NCI-H187 (cell line): ENCODE results near the gene DYNC1LI1.
A peak's percentile ranks its signal among the peaks of the same experiment; 100 is the strongest.

Experiments
- DNase-seq, 2 experiments: peaks; one replicate each; lab custom pipeline; 2025; lab: John Stamatoyannopoulos, UW

DYNC1LI1 gene

DNA sequence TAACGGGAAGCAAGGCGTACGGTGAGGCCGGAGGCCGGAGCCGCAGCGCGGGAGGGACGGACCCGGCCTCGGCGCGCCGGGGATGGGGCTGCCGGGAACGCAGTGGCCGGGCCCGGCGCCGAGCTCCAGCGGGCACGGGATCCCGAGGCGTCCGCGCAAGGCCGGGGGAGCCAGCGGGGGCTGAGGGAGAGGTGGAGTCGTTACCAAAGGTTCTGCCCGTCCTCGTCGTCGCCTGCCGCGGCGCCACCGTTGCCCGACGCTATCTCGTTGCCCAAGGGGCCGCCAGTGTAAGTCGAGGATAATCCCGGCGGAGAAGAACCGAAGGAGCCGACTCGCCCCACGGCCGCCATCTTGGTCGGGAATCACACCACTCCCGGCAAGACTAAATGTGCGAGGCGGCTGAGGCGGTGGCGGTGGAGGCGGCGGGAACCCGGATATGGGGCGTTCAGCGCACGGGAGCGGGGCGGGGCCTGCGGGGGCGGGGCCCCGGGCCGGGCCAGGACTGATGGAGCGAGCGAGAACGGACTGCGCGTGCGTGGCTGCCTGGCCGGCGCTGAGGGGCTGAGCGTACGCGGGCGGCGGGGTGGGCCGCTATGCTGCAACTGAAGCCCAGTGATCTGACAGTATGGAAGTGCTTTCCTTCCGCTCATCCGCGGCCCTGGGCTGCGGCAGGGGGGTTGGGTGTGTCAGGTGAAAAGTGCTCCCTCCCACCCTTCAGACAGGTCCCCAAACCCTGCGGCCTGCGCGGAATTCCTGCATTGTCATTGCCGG is at the start of gene DYNC1LI1:
Gene DYNC1LI1, minus strand, starts transcription at position 438 of the 771 bp plus-strand sequence. Its CDS starts 88 bp downstream, at position 350.
- peak; percentile 71 to 74 for DNase-seq

DNA sequence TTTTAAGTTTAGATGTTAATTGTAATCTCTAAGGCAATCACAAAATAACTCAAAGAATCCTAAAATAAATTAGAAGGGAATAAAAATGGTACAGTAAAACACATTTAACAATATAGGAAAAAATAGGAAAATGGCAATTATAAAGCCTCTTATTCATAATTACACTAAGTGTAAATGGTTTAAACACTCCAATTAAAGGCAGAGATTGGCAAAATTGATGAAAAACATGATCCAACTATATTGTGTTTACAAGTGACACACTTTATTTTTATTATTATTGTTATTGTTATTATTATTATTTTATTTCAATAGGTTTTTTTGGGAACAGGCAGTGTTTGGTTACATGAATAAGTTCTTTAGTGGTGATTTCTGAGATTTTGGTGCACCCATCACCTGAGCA is 48.7 kb upstream of the DYNC1LI1 start:
- DNase-seq = no peak

DNA sequence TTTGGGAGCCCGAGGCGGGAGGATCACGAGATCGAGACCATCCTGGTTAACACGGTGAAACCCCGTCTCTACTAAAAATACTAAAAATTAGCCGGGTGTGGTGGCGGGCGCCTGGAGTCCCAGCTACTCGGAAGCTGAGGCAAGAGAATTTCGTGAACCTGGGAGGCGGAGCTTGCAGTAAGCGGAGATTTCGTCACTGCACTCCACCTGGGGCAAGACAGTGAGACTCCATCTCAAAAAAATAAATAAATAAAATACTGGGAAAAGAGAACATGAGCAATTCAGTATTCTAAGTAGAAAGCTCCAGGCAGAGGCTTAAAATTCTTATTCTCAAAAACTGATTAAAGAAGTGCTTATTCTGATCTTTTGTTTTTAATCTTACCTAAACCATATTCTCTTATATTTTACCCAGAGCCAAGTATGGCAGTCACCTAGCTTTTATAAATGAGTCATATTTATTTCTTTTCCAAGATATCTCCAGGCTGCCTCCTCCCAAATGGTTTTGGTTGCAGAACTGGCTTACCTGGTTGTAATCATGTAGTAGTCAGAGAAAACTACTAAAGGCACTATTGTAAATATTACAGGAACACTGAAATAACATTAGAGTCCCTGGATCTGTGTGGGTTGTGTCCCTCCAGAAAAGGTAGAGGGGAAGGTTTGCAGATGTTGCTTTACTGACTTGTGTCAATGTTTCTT is 45.8 kb upstream of the DYNC1LI1 start:
- no peak for DNase-seq

DNA sequence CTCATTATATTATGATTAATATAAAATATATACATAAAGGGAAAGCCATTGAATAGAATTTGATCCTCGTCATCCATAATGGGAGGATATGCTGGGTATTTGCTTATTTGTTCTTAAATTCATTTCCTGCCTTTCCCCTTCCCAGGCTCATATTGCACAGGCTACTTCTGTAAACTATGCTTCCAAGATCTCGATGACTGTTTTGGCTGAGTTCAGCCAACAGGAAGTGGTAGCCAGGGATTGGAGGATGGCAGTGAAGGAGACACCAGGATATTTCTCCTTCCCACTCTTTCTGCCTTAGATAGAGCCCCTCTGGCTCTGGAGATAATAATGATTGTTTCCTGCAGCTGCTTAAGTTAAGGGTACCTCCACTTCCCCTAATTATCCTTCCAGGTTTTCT is 44.3 kb upstream of the DYNC1LI1 start:
- DNase-seq = no peak

DNA sequence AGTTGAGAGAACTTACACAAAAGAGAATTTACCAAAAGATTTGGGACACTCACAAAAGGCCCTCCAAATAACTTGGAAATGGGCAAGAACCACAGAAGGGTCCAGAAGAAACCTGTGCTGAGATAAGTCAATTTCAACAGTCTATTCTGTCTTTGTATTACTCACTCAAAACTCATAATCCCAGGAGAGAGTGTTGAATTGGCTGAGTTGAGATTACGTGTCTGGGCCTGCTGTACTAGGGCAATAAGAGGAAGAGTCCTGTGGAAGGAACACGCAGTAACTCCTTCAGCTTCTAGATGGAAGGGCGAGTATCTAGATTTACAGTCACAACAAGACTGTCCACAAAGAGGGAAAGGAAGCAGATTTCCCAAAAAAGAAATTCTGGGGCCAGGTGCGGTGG is 42.5 kb upstream of the DYNC1LI1 start:
- DNase-seq = no peak

DNA sequence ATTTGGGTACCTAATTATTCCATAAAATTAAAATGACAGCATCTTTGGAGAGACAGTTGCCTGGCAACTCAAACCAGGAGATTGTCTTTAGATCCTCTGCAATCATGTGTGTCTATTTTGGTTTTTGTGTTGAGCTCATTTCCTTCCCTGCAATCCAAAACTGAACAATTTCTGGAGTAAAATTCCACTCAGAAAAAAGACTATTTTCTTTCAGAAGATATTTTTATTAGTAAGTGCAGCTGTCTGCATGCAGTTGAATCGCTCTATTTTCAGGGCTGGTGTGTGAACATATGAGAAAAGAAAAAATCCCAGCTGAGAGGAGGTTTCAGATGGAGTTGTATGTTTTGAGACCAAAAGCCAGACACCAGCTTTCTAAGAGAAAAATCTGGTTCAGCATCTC is 41.9 kb upstream of the DYNC1LI1 start:
- DNase-seq = no peak

DNA sequence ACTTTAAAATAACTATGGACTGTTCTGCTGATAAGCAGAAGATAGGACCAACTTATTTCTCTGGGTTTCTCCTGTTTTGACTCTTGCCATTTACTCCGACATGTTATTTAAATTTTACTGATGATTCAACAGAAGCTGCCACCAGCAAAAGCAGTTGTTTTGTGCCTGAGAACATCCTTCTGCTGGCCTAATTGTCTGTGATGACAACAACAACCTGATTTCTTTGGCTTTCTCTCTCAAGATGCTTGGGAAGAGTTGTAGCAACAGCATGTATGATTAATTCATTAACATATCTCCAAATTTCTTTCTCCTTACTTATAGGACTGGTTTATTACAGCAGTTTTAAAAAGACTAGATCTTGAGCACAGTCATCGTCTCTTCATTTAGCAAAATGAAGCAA is 36.9 kb upstream of the DYNC1LI1 start:
- no peak for DNase-seq

DNA sequence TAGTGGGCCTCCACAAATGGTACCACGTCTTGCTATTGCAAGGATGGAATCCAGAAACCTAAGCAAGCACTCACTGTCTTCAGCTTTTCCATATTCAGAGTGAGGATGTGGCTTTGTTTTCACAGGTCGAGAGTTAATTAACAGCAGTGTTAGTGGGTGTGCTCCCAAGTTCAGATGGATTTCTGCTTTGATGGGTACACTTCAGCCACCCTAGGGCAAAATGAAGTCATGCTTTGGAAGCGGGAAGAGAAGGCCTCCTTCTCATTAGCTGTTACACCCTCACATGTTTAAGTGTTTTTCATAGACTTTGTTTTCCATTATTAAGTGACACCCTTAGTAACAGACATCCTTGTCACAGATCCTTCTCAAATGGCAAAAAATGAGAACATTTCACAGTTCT is 36.3 kb upstream of the DYNC1LI1 start:
- DNase-seq = no peak

DNA sequence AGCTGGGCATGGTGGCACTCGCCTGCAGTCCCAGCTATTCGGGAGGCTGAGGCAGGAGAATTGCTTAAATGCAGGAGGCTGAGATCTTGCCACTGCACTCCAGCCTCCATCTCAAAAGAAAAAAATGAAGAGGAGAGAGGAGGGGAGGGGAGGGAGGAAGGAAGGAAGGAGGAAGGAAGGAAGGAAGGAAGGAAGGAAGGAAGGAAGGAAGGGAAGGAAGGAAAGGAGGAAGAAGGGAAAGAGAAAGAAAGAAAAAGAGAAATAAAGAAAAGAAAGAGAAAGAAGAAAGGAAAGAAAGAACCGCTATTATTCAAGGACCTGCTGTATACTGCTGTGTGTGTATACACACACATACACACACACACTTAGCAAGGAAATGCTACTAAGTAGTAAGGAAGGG is 35.6 kb upstream of the DYNC1LI1 start:
- DNase-seq = no peak

DNA sequence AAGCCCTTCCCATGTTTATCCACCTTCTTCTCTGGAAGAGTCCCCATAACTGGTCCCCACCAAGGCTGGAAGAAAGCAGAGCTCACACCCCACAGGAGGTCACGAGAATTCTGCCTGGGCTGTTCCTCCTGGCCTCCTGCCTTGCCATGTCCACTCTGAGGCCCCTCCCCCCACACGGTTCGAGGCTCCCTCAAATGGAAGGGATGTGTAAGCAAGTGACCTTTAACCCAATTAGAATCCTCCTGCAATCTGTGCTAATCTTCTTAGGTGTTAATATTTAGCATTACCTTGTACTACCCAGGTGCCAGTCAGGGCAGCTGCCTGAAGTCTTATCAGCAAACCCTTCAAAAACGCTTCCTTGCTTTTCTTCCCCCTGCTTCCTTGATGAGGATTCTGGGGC is 32.4 kb upstream of the DYNC1LI1 start:
- no peak for DNase-seq

DNA sequence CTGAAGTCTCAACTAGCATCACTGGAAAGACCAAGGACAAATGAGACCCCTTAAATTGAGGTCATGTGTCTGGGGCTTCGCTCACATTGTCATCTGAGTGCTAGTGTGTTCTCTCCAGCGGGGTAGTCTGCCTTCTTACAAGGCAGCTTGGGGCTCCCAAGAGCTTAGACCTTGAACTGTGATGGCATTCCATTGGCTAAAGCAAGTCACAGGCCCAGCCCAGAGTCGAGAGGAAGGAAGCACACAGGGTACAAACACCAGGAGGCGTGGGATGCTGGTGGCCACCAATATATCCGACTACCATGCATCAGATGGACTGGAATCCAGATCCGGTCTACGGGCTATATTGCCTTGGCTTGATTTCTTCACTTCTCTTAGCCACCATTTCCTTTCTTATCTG is 31.5 kb upstream of the DYNC1LI1 start:
- DNase-seq = no peak

DNA sequence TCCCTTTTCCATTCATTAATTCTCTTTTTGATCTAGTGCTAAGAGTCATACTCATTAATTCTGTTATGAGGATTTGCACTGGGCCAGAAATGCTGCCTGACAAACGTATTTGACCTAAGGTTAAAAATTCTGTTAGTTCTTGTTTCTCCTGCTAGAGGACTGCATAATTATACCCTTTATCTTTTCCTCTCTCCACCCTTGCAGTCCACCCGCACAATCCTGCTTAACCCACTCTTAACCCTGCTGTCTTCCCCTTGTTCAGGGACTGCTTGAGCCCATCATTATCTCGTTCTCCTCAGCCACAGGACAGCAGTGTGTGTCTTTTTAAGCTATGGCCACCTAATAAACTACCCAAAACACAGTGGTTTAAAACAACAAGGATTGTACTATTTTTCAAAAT is 31.1 kb upstream of the DYNC1LI1 start:
- DNase-seq = no peak

DNA sequence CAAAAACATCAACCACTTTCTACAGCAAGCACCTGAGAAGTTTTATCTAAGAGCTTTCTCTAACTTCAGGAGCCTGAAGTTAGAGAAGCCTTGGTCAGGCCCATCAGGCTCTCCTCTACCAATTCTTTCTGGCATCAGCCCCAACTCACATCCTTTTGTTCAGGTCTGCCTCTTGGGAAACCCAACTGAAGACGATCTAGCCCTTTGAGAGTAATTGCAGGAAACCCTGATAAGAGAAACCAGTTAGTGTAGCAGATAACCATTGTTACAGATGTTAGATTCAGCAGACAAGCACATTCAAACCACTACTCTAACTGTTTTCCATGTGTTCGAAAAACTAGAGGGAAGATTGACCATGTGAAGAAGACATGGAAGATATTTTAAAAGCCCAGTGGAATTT is 27.0 kb upstream of the DYNC1LI1 start:
- DNase-seq = no peak

DNA sequence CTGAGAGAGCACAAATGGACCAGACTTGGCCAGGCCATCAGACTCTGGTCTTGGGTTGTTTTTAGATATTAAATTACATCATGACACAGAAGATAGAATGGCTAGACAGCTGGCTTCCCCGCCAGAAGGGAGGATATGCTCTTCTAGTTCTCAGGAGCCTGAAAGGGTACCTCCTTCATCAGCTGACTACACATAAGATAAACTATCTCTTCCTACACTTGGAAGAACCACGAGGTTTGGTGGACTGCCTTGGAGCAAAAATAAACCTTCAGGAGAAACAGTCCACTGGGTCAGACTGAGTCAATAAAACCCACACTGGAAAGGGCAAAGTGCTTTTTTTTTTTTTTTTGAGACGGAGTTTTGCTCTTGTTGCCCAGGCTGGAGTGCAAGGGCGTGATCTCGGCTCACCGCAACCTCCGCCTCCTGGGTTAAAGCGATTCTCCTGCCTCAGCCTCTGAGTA is 26.3 kb upstream of the DYNC1LI1 start:
- no peak for DNase-seq

DNA sequence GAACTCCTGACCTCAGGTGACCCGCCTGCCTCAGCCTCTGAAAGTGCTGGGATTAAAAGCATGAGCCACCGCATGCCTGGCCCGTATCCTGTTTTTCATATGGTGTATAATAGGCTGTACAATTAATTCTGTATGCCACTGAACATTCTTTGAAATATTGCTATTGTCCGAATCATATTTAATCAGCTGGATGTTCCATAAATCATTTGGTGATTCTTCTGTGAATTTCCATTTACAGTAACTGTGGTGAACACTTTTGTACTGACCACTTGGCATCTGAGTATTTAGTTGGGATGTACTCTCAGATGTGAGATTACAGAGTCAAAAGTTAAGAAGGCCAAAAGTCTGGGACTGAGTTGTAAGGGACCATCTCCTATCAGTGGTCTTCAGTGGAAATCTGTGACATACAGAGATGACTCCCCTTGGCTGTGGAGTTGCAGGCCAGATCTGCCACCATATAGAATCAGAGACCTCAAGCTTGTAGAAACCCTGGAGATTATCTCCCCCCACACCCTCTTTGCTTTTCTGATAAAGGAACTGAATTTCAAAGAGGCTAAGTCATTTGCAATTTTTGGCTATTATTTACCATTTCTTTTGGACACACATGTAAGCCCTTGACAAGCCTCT is 25.7 kb upstream of the DYNC1LI1 start:
- no peak for DNase-seq

DNA sequence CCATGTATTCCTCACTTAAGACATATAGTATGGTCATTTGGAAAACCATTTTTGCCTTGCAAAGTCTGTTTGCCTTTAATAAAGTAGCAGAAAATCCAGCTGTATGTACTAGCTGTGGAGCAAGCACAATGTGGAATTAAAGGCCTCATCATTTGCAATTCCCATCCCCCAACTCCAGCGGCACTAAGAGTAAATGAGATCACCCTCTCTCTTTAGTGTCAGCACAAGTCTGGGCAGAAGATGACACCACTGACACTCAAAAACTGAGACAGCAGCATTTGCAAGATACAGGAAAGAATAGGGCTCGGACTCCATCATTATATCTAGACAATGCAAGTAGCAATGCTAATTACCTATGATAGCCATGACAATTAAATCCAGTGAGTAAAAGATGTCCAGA is 24.7 kb upstream of the DYNC1LI1 start:
- DNase-seq = no peak

DNA sequence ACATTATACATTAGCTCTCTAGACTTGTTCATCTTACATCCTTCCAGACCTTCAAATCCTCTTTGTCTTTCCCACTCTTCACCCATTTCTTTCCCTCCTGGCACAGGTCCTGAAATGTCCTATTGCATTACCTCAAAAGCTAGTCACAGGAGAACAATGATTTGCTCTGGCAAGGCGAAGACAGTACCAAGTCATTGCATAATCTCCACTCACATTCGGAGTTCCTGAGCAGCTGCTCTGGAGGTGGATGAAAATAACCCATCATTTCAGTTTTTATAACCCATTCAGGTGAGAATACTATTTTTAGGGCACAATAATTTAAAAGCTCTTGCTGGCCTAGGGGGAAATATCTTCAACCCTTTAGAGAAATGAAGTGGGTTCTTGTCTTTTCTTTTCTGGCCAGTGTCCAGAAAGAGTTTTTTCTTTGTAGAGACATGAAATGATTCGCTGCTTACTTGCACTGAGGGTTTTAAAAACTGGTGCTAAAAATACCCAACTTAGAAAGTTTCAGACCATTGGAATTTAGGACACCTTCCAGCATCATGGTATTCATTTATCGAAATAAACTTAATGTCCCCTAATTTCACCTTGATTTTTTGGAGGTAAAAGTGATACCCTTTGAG is 23.4 kb upstream of the DYNC1LI1 start:
- DNase-seq = no peak

DNA sequence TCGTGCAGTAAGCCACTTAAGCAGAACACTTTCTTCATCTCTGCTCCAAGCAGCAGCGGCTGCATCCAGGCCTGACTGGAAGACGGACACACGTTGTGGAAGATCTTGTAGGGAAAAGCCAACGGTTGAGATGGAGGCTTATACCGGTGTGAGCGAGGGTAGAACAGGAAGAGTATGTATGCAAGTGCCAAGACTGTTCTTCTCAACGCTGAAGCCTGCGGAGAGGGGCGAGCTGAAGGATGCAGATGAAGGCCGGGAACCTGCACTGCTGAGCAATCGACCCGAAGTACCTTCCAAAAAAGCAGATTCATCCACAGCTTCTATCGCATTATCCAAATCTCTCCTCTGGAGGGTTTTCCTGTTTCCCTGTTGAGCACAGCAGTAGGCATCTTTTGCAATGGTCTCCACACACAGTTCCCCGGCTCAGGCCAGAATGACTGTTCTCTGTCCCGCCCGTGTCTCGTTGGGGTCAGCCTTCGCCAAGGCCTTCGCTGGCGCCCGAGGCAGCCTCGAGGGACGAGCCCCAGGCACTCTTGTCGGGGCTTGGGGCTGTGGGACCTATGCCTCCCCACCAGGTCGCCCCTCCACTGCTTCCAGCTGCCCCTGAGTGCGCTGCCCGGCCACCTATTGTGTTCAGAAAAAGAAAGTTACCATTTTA is 22.2 kb upstream of the DYNC1LI1 start:
- no peak for DNase-seq

DNA sequence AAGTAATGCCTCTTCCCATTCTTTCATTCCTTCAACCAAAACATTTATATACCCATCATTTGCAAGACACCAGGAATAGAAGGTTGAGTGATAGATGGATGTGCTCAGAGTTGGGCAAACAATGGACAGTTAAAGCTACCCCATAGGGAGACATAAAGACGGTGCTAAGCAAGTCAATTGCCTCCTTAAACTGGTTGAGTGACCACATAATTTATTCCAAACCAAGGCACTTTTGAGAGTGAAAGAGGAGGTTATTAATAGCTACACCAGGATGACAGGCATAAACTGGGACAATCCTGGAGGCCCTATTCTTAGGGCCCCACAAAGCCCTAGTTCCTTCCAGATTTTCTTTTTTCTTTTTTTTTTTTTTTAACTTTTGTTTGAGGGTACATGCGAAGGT is 21.4 kb upstream of the DYNC1LI1 start:
- DNase-seq = peak; percentile 32 to 64

DNA sequence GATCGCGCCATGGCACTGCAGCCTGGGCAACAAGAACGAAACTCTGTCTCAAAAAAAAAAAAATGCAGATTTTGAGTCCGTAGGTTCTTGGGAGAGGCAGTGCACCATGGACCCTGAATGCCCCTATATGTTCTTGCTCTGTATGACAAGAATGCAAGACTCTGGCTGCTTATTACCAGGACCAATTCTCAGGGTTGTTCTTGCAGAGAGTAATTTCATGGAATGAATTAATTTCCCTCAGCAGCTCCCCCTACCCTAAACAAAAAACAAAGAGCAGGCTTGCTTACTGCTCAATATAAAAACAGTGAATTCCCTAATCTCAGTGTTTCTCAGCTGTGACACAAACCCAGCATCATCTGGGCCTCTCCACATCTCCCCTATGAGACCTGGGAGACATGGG is 20.5 kb upstream of the DYNC1LI1 start:
- no peak for DNase-seq

DNA sequence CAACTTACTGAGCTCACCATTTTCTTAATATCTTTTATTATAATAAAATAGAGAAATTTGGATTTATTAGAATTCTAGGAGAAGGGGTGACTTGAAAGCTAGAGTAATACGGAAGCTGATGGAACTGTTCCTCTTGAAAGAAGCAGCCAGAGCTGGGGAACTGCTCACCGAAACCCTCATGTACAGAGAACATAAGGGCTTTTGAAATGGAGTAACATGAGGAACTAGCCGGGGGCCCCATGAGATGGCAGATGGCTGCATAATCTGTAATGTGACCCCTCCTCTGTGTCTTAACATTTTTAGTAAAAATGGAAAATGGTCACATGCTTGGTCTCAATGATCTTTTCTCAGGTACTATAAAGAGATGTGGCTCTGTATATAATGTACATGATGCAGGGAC is 15.7 kb upstream of the DYNC1LI1 start:
- no peak for DNase-seq

DNA sequence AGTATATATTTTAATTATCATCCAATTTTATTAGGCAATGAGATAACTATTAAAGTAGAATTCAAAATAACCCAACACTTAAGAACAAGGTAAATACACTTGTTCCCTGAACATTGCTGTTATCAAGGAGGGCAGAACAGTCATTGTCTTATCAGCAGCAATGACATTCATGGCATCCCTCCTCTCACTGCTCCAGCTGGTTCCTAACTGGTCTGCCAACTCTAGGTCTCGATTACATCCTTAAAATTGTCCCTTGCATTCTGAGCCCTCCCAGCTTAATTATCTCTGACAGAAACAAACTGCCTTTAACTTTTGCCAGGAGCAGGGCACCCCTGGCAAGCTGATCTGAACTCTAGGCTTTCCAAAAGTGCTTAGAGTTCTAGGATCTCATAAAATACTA is 14.0 kb upstream of the DYNC1LI1 start:
- no peak for DNase-seq
